Thymus (tissue), 11 donors: ENCODE measurements around the gene REXO5. TPM values are rescaled to one million over a fixed set of nuclear protein-coding genes. Genes with fewer than 3 reads are reported as not detected.
"Not testable (repeated sequence)": the region's sequence is repeated elsewhere in the genome, so short reads cannot be mapped to it uniquely, and the experiment has no call there.

Experiments
- DNase-seq, 9 donors: peaks; one replicate each; pipeline ENCODE4 v3.0.0-alpha.2; 2013; ENCODE audit warnings: low spot score in 9 of 9, low read depth in 6 of 9, missing footprints in 1 of 9
- H3K27ac ChIP-seq, 2 donors: one replicate each; pipeline ENCODE4 v1.5.1; 2013; ENCODE audit warnings: control low read depth in 1 of 2, low read depth in 1 of 2, low read length in 1 of 2, mild to moderate bottlenecking in 1 of 2, moderate library complexity in 1 of 2
- H3K27me3 ChIP-seq, 2 donors: one replicate each; pipeline ENCODE4 v1.5.1; 2013; ENCODE audit warnings: low read length in 1 of 2; ENCODE audit not compliant: control insufficient read depth in 2 of 2, insufficient read depth in 1 of 2
- H3K36me3 ChIP-seq, 2 donors: one replicate each; pipeline ENCODE4 v1.5.1; 2013; ENCODE audit warnings: low read length in 1 of 2, mild to moderate bottlenecking in 1 of 2, moderate library complexity in 1 of 2; ENCODE audit not compliant: control insufficient read depth in 2 of 2, insufficient read depth in 2 of 2
- H3K4me1 ChIP-seq, 2 donors: one replicate each; pipeline ENCODE4 v1.5.1; 2013; ENCODE audit warnings: low read length in 2 of 2; ENCODE audit not compliant: control insufficient read depth in 2 of 2, insufficient read depth in 2 of 2
- H3K4me3 ChIP-seq, 2 donors: one replicate each; pipeline ENCODE4 v1.5.1; 2013; ENCODE audit warnings: low read length in 2 of 2, control low read depth in 1 of 2, mild to moderate bottlenecking in 1 of 2
- H3K9me3 ChIP-seq, 2 donors: one replicate each; pipeline ENCODE4 v1.5.1; 2013; ENCODE audit warnings: low read length in 1 of 2, mild to moderate bottlenecking in 1 of 2; ENCODE audit not compliant: control insufficient read depth in 2 of 2, insufficient read depth in 1 of 2
- WGBS: extraction: QIAGEN DNeasy Blood & Tissue Kit; methylation state at CpG from one replicate; pipeline ENCODE4 v1.1.7; 2013; 5-methylcytosine and 5-hydroxymethylcytosine counted together
- polyA plus RNA-seq: library from polyadenylated mRNA; stranded (reverse); fragments of 200-250 nt; gene quantifications from one replicate; pipeline ENCODE4 v1.2.3, GENCODE V29; 2013
- total RNA-seq: library from RNA; stranded (reverse); fragments of 120-200 nt; gene quantifications from one replicate; pipeline ENCODE4 v1.2.4, GENCODE V29; 2013
- donor health status: healthy.

Gene REXO5
- total and polyA plus RNA-seq, 2 donors, result 3.7 to 11.1 TPM

GRCh38 chr16:20862162-20862960 is 56.0 kb downstream of the REXO5 start:
- Histone ChIP-seq H3K9me3 (no peaks in the 10 kb centered on the region), H3K27me3 (no peaks in the 10 kb centered on the region), H3K4me1 (no peaks in the 10 kb centered on the region), H3K4me3 (no peak overlapping the region), H3K27ac (no peak overlapping the region), H3K36me3 (peaks cover 7 to 20% of the 10 kb centered on the region in 2 donors)
- no peak for DNase-seq
- WGBS, result 98% methylated on average over 21 of the region's 21 CpGs

- not testable (repeated sequence) for H3K27ac ChIP-seq, DNase-seq, H3K9me3 ChIP-seq, H3K4me3 ChIP-seq, H3K27me3 ChIP-seq, H3K4me1 ChIP-seq
- 94% methylated on average over 6 of the region's 6 CpGs for WGBS
- peaks cover 7 to 20% of the 10 kb centered on the region in 2 donors for H3K36me3 ChIP-seq
These were observed 58.0 kb downstream of the REXO5 start for GRCh38 chr16:20864376-20864775.

GRCh38 chr16:20865420-20866131 is 59.2 kb downstream of the REXO5 start:
- H3K4me3 ChIP-seq, result no peak overlapping the region
- 94% methylated on average over 6 of the region's 6 CpGs for WGBS
- no peaks in the 10 kb centered on the region for H3K4me1 ChIP-seq
- no peak for DNase-seq
- H3K36me3 ChIP-seq, result peaks cover 0 to 14% of the 10 kb centered on the region in 2 donors
- H3K9me3 ChIP-seq, result no peaks in the 10 kb centered on the region
- H3K27me3 ChIP-seq, result no peaks in the 10 kb centered on the region
- H3K27ac ChIP-seq, result no peak overlapping the region

GRCh38 chr16:20866145-20866772 is 59.9 kb downstream of the REXO5 start:
- Histone ChIP-seq H3K4me3 (no peak overlapping the region), H3K27me3 (no peaks in the 10 kb centered on the region), H3K27ac (peak overlapping the region in 1 of 2 donors; percentile 31), H3K36me3 (peaks cover 0 to 10% of the 10 kb centered on the region in 2 donors), H3K4me1 (no peaks in the 10 kb centered on the region), H3K9me3 (no peaks in the 10 kb centered on the region)
- no peak for DNase-seq
- 93% methylated on average over 6 of the region's 6 CpGs for WGBS

- Histone ChIP-seq H3K9me3 (no peaks in the 10 kb centered on the region), H3K27me3 (no peaks in the 10 kb centered on the region), H3K27ac (no peak overlapping the region), H3K36me3 (peaks cover 0 to 8% of the 10 kb centered on the region in 2 donors), H3K4me3 (no peak overlapping the region), H3K4me1 (peaks cover 0 to under 1% of the 10 kb centered on the region in 2 donors)
- WGBS, result 96% methylated on average over 3 of the region's 3 CpGs
- DNase-seq, result no peak
These were observed 60.5 kb downstream of the REXO5 start for GRCh38 chr16:20866801-20867200.

GRCh38 chr16:20867585-20867984 is 61.3 kb downstream of the REXO5 start:
- no peak overlapping the region for H3K27ac ChIP-seq
- peaks cover 0 to 7% of the 10 kb centered on the region in 2 donors for H3K4me1 ChIP-seq
- no peaks in the 10 kb centered on the region for H3K27me3 ChIP-seq
- H3K9me3 ChIP-seq, result no peaks in the 10 kb centered on the region
- 93% methylated on average over 2 of the region's 2 CpGs for WGBS
- no peak for DNase-seq
- H3K4me3 ChIP-seq, result no peak overlapping the region
- H3K36me3 ChIP-seq, result peaks cover 0 to under 1% of the 10 kb centered on the region in 2 donors

GRCh38 chr16:20868890-20869289 is 62.6 kb downstream of the REXO5 start:
- Histone ChIP-seq H3K4me3 (no peak overlapping the region), H3K4me1 (peaks cover 7 to 15% of the 10 kb centered on the region in 2 donors), H3K36me3 (no peaks in the 10 kb centered on the region), H3K9me3 (no peaks in the 10 kb centered on the region), H3K27me3 (no peaks in the 10 kb centered on the region), H3K27ac (no peak overlapping the region)
- no peak for DNase-seq
- 94% methylated on average over 3 of the region's 3 CpGs for WGBS

- H3K4me1 ChIP-seq, result peaks cover 20 to 28% of the 10 kb centered on the region in 2 donors
These were observed 63.9 kb downstream of the REXO5 start for GRCh38 chr16:20870122-20870820.

More at GRCh38 chr16:20870122-20870820, 63.9 kb downstream of the REXO5 start:
- Histone ChIP-seq H3K27ac (no peak overlapping the region), H3K9me3 (no peaks in the 10 kb centered on the region), H3K4me3 (no peak overlapping the region), H3K36me3 (no peaks in the 10 kb centered on the region), H3K27me3 (no peaks in the 10 kb centered on the region)
- no peak for DNase-seq
- 76% methylated on average over 2 of the region's 2 CpGs for WGBS
